Breast epithelium (tissue), 3 donors: Measurements from ENCODE around the gene GPR62.

Source experiments
- CTCF ChIP-seq, 3 donors: fragments of 450-650 bp; IDR thresholded peaks; one replicate each; pipeline ENCODE4 v1.5.1; 2016 to 2017; ENCODE audit warnings: antibody characterized with exemption in 3 of 3, mild to moderate bottlenecking in 3 of 3, moderate library complexity in 3 of 3
- POLR2A ChIP-seq: fragments of 450-650 bp; IDR thresholded peaks from one replicate; pipeline ENCODE4 v1.6.1; 2016; ENCODE audit warnings: antibody characterized with exemption, mild to moderate bottlenecking, moderate library complexity
- POLR2AphosphoS5 ChIP-seq, 3 donors: sonication (generic); formaldehyde crosslinking; IDR thresholded peaks; one replicate each; pipeline ENCODE4 v1.6.1; 2017; ENCODE audit warnings: antibody characterized with exemption in 3 of 3

DNA sequence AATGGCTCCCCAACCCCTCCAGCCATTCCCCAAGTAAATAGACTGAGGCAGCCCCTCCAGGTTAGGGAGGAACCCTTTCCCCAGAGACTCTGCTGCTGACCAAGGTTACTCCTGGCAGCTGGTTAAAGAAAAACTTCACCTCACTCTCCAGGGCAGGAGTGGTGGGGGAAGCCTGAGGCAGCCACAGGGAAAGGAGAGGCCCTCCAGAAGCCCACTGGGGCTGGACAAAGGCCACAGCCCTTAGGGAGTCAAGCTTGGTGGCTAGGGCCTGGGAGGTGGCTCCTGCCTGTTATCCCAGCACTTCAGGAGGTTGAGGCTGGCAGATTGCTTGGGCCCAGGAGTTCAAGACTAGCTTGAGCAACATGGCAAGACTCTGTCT, 29.1 kb downstream of the GPR62 start:
- TF ChIP-seq CTCF (IDR thresholded peaks at IDR 0.05) (no peak), POLR2A (no peak), POLR2AphosphoS5 (IDR thresholded peaks at IDR 0.05) (no peak)
